HS-27A (cell line): ENCODE data around the gene ATP1A4.
A peak's percentile ranks its signal among the peaks of the same experiment; 100 is the strongest.

Experiments used
- DNase-seq: peaks from one replicate; pipeline ENCODE4 v3.0.0-alpha.2; 2012; ENCODE audit warnings: low read depth, missing footprints

ATP1A4 gene

GRCh38 chr1:160206421-160207117 lies 55.2 kb downstream of the ATP1A4 start:
- DNase-seq: peak; percentile 80

DNA sequence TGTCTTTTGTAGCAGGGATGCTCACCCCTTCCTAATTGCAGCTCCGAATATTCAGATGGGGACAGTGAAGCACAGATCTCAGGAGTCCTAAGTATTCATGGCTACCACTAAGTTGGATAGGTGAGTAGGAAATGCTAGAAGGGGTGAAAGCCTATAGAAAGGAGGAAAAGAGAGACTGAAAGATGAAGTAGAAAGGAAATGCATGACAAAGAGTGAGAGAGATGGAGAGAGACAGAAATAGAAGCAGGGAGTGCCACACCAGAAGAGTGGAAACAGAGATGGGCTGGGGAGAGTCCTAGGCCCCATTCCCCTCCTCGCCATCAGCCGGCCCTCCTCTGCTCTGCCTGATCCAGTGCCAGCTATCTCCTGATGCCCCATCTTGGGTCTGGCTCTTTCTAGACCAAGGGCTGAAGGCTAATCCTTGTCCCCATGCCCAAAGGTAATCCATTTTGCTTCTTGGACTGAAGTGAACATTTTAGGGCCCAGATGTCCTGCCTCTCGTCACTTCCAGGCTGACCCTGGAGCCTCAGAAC lies 55.8 kb downstream of the ATP1A4 start:
- DNase-seq: no peak

GRCh38 chr1:160207771-160208556 lies 56.6 kb downstream of the ATP1A4 start:
- no peak for DNase-seq

- no peak for DNase-seq
Observed at GRCh38 chr1:160208557-160209320, 57.3 kb downstream of the ATP1A4 start.

GRCh38 chr1:160209321-160210046 lies 58.1 kb downstream of the ATP1A4 start:
- DNase-seq: no peak

GRCh38 chr1:160210561-160210960 lies 59.2 kb downstream of the ATP1A4 start:
- no peak for DNase-seq

DNA sequence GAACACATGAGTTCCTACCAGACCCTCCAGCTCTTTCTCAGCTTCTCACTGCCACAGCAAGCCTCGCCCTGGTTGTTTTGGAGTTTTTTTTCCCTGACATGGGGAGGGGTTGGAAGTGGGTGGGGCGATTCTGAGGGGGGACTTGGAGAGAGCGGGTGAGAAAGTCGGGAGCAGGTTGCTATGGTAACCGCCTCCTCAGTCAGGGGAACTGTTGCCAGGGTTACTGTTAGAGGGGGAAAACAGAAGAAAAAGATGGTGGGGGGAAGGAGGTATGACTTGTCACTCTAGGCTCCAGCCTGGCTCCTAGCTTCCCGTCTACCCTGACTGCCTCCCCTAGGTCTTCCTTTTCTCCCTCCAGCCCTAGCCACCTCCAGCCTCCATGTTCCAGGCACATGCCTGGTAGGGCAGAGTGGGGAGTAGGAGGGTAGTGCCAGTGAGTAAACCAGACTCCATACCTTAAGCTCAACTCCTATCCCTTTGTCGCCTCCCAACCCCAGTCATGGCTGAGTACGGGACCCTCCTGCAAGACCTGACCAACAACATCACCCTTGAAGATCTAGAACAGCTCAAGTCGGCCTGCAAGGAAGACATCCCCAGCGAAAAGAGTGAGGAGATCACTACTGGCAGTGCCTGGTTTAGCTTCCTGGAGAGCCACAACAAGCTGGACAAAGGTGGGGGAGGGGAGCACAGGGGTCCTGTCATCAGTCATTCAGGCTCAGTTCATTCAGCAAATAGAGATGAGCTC lies 59.8 kb downstream of the ATP1A4 start:
- DNase-seq: no peak

GRCh38 chr1:160214481-160215140 lies 63.2 kb downstream of the ATP1A4 start:
- DNase-seq: no peak

DNA sequence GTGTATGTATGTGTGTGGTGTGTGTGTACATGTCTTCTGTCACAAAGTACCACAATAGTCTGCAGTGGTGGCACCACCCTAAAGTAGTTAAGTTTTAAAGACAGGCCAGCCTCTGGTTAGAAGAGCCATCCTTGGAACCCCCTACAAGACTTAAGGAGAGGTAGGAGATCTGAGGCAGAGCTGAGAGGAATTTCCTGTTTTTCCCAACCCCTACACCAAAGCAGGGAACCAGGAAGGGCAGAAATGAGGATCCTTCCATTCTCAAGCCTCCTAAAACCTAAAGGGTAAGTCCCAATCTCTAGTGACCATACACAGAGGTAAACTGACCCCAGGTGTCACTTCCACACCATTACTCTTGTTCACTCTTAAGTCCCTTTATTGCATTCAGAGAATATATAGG lies 64.9 kb downstream of the ATP1A4 start:
- DNase-seq: no peak

DNA sequence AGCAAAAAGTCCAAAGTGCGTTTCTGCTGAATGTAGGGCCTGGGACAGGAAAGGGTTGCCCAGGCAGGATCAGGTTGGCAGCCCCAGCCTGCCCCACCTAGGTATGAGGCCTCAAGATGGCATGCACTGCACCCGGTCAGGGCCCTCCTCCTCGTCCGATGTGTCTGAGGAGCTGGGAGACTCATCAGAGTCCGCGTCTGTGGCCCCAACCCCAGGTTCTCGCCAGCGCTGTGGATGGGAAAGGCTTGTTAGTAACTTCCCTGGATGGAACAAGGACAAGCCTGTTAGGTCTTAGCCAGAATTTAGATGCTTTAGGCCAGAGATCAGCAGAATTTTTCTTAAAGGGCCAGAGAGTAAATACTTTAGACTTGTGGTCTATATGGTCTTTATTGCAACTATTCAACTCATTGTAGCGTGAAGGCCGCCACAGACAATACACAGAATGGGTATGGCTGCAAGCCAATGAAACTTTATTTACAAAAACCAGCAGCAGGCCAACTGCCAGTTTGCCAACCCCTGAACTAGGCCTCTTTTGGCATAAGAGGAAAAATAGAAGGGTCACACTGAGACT lies 66.2 kb downstream of the ATP1A4 start:
- DNase-seq: no peak

DNA sequence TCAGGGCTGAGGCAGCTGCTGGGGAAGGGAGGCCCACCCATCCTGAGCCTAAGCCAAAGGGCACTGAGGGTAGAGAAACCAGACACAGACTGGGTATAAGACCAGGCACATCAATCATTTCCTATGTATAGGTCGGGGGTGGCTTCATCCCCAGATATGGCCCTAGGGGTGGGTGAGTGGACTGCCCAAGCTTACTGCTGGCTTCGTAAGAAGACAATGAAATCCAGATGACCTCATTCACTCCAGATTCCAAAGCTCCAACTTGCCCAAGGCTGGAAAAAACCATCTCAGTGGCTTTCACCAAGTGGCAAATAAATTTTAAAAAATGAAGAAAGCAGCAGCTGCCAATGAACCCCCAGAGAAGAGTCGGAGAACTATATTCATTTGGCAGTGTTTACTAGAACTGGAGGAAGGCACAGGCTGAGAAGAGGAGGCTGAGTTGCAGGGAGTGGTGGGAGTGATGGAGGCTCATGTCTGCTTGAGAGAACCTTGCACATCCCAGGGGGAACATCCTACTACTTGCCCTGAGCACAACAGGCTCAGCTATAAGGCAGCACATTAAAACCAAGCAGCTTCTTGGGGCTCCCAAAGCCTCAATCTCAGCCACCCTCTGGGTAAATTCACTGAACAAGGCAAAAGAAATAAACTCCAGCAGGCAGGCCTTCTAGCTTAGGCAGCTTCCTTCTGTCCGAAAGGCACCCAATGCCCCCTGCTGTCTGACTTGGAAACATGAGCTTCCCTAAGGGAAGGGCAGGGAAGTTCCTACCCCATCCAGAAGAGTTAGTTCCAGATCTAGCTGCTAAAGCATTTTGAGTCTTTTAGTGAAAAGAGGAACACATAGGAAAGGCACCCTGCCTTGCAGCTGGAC lies 67.9 kb downstream of the ATP1A4 start:
- DNase-seq: peak; percentile 14

- DNase-seq: no peak
Observed at GRCh38 chr1:160220301-160220700, 68.9 kb downstream of the ATP1A4 start.

GRCh38 chr1:160221089-160221488 lies 69.7 kb downstream of the ATP1A4 start:
- DNase-seq: no peak

DNA sequence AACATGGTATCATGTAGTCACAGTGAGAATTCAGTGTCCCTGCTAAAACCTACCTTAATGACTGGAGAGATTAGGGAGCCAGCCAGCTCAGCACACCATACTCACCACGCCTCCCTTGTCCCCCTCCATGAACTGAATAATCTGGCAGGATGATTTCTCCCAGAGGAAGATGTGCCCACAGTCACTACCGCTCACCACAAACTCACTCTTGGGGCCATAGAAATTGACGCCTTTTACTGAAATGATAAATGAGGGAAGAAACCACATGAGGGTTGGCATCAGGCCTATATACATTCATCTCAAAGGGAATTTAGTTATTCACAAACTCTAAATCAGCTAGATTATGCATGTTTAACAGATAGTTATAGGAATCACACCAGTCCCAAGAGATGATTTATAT lies 71.1 kb downstream of the ATP1A4 start:
- no peak for DNase-seq

DNA sequence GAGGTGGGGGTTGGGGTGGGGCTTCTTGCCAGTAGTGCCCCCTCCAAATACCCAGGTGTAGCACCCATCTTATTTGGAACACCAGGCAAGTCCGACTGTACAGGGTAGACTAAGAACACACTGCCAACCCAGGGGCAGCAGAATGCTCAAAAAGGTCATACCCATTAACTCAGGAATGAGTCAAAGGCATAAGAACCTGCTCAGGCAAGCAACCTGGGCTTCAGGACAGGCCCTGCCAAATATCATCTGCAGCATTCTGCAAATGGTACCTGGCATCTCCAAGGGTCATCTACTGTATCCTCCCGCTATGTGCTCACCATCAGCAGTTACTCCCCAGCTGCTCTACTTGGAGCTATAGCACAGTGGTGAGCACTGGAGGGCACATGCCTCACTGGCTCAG lies 73.2 kb downstream of the ATP1A4 start:
- no peak for DNase-seq

DNA sequence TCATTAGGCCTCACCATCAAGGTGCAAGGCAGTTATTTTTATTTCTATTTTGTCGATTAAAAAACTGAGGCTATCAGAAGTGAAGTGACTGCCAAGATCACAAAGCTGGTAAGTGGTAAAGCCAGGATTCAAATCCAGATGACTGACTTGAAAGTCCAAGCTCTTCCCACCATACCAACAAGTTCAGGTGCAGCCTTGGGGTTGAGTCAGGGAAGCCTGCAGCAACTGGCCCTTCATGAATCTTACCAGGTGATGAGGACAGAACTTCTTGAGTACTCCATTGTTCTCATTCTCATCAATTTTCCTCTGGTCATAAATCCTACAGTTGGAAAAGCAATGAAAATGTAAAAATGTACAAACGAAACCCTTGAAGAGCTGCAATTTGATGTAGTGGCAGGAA lies 73.9 kb downstream of the ATP1A4 start:
- DNase-seq: no peak

DNA sequence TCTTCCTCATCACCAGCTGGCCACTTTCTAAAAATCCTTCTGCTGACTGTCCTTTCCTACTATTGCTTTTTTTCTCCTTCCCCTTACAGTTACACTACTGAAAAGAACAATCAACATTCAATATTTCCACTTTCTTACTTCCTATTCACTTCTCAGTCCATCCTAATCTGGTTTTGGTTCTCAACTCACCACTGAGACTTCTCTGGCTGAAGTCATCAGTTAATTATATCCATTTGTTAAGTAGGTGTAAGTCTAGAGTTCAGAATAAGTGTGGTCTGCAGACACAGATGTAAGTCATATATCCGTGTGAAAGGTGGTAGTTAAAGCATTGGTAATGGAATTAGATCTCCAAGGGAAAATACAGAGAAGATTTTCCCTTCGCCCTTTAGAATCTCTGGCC lies 75.2 kb downstream of the ATP1A4 start:
- DNase-seq: no peak

GRCh38 chr1:160227034-160227433 lies 75.6 kb downstream of the ATP1A4 start:
- no peak for DNase-seq

DNA sequence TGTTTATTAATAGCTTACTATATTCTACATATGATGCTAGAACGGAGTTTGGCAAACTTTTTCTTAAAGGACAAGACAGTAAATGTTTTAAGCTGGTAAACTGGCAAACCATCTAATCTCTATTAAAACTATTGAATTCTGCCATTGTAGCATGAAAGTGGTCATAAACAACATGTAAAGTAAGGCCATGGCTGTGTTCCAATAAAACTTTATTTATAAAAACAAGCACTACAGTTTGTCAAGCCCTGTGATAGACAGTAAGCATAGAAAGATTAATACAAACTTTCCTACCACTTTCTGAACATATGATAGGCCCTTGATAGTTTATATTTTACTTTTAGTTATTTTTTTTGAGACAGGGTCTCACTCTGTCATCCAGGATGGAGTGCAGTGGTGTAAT lies 76.2 kb downstream of the ATP1A4 start:
- DNase-seq: no peak
